ENCODE measurements around the gene SYCE3.

DNA sequence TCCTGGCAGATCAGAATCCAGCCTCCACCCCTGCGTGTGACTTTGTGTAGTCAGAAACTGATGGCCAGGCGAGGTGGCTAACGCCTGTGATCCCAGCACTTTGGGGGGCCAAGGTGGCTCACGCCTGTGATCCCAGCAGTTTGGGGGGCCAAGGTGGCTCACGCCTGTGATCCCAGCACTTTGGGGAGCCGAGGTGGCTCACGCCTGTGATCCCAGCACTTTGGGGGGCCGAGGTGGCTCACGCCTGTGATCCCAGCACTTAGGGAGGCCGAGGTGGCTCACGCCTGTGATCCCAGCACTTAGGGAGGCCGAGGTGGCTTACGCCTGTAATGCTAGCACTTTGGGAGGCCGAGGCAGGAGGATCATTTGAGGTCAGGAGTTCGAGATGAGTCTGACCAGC, 49.5 kb downstream of the SYCE3 start:
- no peak for TF ChIP-seq POLR2A (IDR thresholded peaks at IDR 0.05; ENCODE audit: low read length)
- no peak for TF ChIP-seq GATA1 (IDR thresholded peaks at IDR 0.05; ENCODE audit: low read depth, low read length)

Measured in erythroblast (primary cell).